Measurements from ENCODE around the gene ELN. TPM values are rescaled to one million over a fixed set of nuclear protein-coding genes. Genes with fewer than 3 reads are reported as not detected.
"Not testable (repeated sequence)": the region's sequence is repeated elsewhere in the genome, so short reads cannot be mapped to it uniquely, and the experiment has no call there.

ELN gene
- 0.20 TPM in 1 of 2 replicates, not detected in the other for total RNA-seq (2014; rRNA removed; shearing (Covaris generic))

- DNase-seq (ENCODE audit: low spot score): peak; percentile 83
- in situ Hi-C loops (cut with HindIII; ENCODE audit: low sequenced_read_pairs): no loop called here
These were observed at the start of gene ELN for GRCh38 chr7:74027683-74028320. TSS of gene ELN (plus strand) at chr7:74028173. CDS start at chr7:74028188, 15 bp downstream.

GRCh38 chr7:73978661-73979563 lies 49.1 kb upstream of the ELN start:
- peak; percentile 8 for DNase-seq (ENCODE audit: low spot score)
- in situ Hi-C loops (cut with HindIII; ENCODE audit: low sequenced_read_pairs): no loop called here

- DNase-seq (ENCODE audit: low spot score); in situ Hi-C loops (cut with HindIII; ENCODE audit: low sequenced_read_pairs): not testable (repeated sequence)
These were observed 48.3 kb upstream of the ELN start for GRCh38 chr7:73979656-73980055.

GRCh38 chr7:73980206-73980605 lies 47.8 kb upstream of the ELN start:
- no peak for DNase-seq (ENCODE audit: low spot score)
- in situ Hi-C loops (cut with HindIII; ENCODE audit: low sequenced_read_pairs): no loop called here

- in situ Hi-C loops (cut with HindIII; ENCODE audit: low sequenced_read_pairs): no loop called here
- no peak for DNase-seq (ENCODE audit: low spot score)
These were observed 46.0 kb upstream of the ELN start for GRCh38 chr7:73981933-73982332.

GRCh38 chr7:73983437-73984164 lies 44.4 kb upstream of the ELN start:
- DNase-seq (ENCODE audit: low spot score): no peak
- in situ Hi-C loops (cut with HindIII; ENCODE audit: low sequenced_read_pairs): no loop called here

GRCh38 chr7:73984481-73985205 lies 43.3 kb upstream of the ELN start:
- in situ Hi-C loops (cut with HindIII; ENCODE audit: low sequenced_read_pairs): no loop called here
- DNase-seq (ENCODE audit: low spot score): no peak

- no peak for DNase-seq (ENCODE audit: low spot score)
These were observed 42.2 kb upstream of the ELN start for GRCh38 chr7:73985737-73986141.

GRCh38 chr7:73986158-73986631 lies 41.8 kb upstream of the ELN start:
- DNase-seq (ENCODE audit: low spot score): no peak
- in situ Hi-C loops (cut with HindIII; ENCODE audit: low sequenced_read_pairs): no loop called here

More at GRCh38 chr7:73985737-73986141, 42.2 kb upstream of the ELN start:
- in situ Hi-C loops (cut with HindIII; ENCODE audit: low sequenced_read_pairs): no loop called here

- no peak for DNase-seq (ENCODE audit: low spot score)
- in situ Hi-C loops (cut with HindIII; ENCODE audit: low sequenced_read_pairs): no loop called here
These were observed 40.7 kb upstream of the ELN start for GRCh38 chr7:73987298-73987697.

GRCh38 chr7:73988197-73988596 lies 39.8 kb upstream of the ELN start:
- in situ Hi-C loops (cut with HindIII; ENCODE audit: low sequenced_read_pairs): no loop called here
- DNase-seq (ENCODE audit: low spot score): no peak

- in situ Hi-C loops (cut with HindIII; ENCODE audit: low sequenced_read_pairs): no loop called here
- no peak for DNase-seq (ENCODE audit: low spot score)
These were observed 36.4 kb upstream of the ELN start for GRCh38 chr7:73991522-73992100.

GRCh38 chr7:73992101-73992562 lies 35.8 kb upstream of the ELN start:
- in situ Hi-C loops (cut with HindIII; ENCODE audit: low sequenced_read_pairs): no loop called here
- no peak for DNase-seq (ENCODE audit: low spot score)

- DNase-seq (ENCODE audit: low spot score): no peak
- in situ Hi-C loops (cut with HindIII; ENCODE audit: low sequenced_read_pairs): no loop called here
These were observed 34.0 kb upstream of the ELN start for GRCh38 chr7:73994023-73994422.

- in situ Hi-C loops (cut with HindIII; ENCODE audit: low sequenced_read_pairs): no loop called here
- no peak for DNase-seq (ENCODE audit: low spot score)
These were observed 33.2 kb upstream of the ELN start for GRCh38 chr7:73994761-73995160.

GRCh38 chr7:73995330-73995729 lies 32.6 kb upstream of the ELN start:
- DNase-seq (ENCODE audit: low spot score): no peak
- in situ Hi-C loops (cut with HindIII; ENCODE audit: low sequenced_read_pairs): no loop called here

GRCh38 chr7:73995821-73996511 lies 32.0 kb upstream of the ELN start:
- in situ Hi-C loops (cut with HindIII; ENCODE audit: low sequenced_read_pairs): no loop called here
- no peak for DNase-seq (ENCODE audit: low spot score)

GRCh38 chr7:73997056-73997455 lies 30.9 kb upstream of the ELN start:
- DNase-seq (ENCODE audit: low spot score): no peak
- in situ Hi-C loops (cut with HindIII; ENCODE audit: low sequenced_read_pairs): no loop called here
